ENCODE results near the gene DBR1.

DNA sequence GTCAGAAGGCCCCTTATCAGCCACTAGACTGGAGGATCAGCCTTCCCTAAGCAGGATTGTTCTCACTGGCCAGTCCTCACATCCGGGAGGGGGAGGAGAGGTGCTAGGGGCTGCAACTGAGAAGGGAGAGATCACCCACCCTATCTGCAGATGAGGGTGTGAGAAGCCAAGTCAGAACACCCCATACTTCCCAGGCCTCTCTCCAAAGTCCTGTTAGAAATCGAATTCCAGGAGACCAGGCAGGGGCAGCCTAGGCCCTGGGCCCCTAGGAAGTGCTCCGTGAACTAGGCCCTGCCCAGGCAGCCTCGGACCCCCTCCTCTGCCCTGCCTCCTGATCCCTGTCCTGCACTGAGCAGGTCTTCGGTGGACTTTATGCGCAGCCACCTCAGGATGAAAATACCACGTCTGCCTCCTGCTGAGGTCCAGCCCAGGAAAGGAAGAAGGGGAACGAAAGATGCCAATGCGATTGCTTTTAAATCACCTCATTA, 60.2 kb downstream of the DBR1 start:
- TF ChIP-seq, protein P1, sequence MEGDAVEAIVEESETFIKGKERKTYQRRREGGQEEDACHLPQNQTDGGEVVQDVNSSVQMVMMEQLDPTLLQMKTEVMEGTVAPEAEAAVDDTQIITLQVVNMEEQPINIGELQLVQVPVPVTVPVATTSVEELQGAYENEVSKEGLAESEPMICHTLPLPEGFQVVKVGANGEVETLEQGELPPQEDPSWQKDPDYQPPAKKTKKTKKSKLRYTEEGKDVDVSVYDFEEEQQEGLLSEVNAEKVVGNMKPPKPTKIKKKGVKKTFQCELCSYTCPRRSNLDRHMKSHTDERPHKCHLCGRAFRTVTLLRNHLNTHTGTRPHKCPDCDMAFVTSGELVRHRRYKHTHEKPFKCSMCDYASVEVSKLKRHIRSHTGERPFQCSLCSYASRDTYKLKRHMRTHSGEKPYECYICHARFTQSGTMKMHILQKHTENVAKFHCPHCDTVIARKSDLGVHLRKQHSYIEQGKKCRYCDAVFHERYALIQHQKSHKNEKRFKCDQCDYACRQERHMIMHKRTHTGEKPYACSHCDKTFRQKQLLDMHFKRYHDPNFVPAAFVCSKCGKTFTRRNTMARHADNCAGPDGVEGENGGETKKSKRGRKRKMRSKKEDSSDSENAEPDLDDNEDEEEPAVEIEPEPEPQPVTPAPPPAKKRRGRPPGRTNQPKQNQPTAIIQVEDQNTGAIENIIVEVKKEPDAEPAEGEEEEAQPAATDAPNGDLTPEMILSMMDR (IDR thresholded peaks at IDR 0.05): no peak
- TF ChIP-seq POLR2A (IDR thresholded peaks at IDR 0.05): no peak

Data from testis (tissue), 2 donors.